IPS DF 6.9 (cell line): Measurements from ENCODE around the gene ZNF385D.
A peak's percentile ranks its signal among the peaks of the same experiment; 100 is the strongest.

ENCODE experiments used
- DNase-seq: peaks from one replicate; pipeline ENCODE4 v3.0.0-alpha.2; 2013; ENCODE audit warnings: low read depth, low spot score
- H3K27ac ChIP-seq: one replicate; pipeline ENCODE4 v1.5.1; 2013; ENCODE audit warnings: low read length, control low read depth
- H3K27me3 ChIP-seq: 2 replicates; pipeline ENCODE4 v1.6.1; 2013; ENCODE audit warnings: mild to moderate bottlenecking, low read length; ENCODE audit not compliant: control insufficient read depth, insufficient read depth
- H3K36me3 ChIP-seq: 2 replicates; pipeline ENCODE4 v1.6.1; 2013; ENCODE audit warnings: low read length; ENCODE audit not compliant: control insufficient read depth, insufficient read depth
- H3K4me1 ChIP-seq: 2 replicates; pipeline ENCODE4 v1.6.1; 2013; ENCODE audit warnings: low read length; ENCODE audit not compliant: control insufficient read depth, insufficient read depth
- H3K4me3 ChIP-seq: 2 replicates; pipeline ENCODE4 v1.5.1; 2013; ENCODE audit warnings: mild to moderate bottlenecking, low read length
- H3K9me3 ChIP-seq: 2 replicates; pipeline ENCODE4 v1.6.1; 2013; ENCODE audit warnings: low read length, inconsistent platforms; ENCODE audit not compliant: control insufficient read depth, insufficient read depth
- WGBS: extraction: QIAGEN DNeasy Blood & Tissue Kit; methylation state at CpG from one replicate; pipeline ENCODE4 v1.1.7; 2013; ENCODE audit warnings: mixed read lengths, missing lambda C conversion rate; ENCODE audit not compliant: insufficient read length, insufficient coverage; 5-methylcytosine and 5-hydroxymethylcytosine counted together

Gene ZNF385D

DNA sequence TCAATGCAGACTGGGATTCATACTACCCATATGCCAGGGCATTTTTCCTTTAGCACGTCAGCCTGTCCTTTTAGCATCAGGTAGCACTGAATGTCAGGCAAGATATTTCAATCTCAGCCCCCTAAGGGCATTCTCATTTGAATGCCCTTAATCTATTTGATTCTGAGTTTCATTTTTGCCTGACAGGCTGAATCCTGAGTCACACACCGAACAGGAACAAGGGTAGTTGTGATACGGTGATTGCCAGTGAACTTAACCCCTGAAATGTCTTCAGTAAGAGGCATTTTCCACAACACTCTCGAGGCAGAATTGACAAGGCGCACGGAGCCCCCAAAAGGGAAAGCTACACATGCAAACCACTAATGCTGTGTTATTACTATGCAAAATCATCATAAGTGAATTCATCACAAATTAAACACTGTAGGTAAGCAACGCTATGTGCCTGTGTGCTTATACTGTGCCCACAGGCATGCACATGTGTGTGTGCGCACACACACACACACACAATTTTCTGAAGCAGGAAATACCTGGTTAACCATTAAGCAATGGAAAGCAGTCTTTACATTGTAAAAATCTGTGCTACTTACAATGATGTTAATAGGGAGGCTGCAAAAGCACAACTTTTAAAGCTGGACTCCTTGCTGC, 130.4 kb downstream of the ZNF385D start:
- no CpG with 5 or more reads among the region's 8 CpGs for WGBS
- Histone ChIP-seq H3K27me3 (no peaks in the 10 kb centered on the region), H3K36me3 (no peaks in the 10 kb centered on the region), H3K4me1 (no peaks in the 10 kb centered on the region), H3K27ac (no peak overlapping the region), H3K9me3 (no peaks in the 10 kb centered on the region), H3K4me3 (no peak overlapping the region)
- DNase-seq: no peak

GRCh38 chr3:21618695-21619094, 132.3 kb downstream of the ZNF385D start:
- H3K27ac ChIP-seq: no peak overlapping the region
- no peak overlapping the region for H3K4me3 ChIP-seq
- no peaks in the 10 kb centered on the region for H3K36me3 ChIP-seq
- H3K4me1 ChIP-seq: no peaks in the 10 kb centered on the region
- H3K9me3 ChIP-seq: no peaks in the 10 kb centered on the region
- H3K27me3 ChIP-seq: no peaks in the 10 kb centered on the region
- no peak for DNase-seq
- WGBS: no CpG with 5 or more reads among the region's 2 CpGs

DNA sequence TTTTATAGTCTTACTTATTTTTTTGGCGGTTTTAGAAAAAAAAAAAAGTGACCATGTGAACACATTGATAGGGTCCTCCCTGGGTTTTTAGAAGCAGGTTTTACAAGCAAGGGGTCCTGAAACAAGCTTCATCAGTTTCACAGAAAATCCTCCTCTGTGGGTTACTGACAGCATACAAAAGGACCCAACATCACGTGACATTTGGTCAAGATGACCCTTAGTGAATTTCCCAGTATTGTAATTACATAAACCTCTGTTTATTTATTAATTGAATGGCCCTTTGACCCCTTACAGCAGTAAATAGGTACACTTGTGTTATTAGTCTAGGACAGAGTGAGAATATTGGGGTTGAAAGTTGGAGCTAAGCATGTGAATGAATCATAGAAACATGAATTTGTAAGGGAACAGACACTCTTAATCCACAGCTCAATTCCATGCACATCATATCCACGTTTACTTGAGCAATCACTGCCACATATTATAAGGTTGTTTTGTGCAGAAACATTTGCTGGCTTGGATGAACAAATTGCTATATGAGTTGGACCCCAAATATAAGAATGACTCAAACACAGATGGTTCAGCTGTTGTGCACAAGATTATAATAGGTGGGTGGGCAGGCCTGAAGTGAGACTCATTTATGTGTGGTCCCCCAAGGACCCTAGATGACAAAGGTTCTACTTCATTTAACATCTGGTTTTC, 137.5 kb downstream of the ZNF385D start:
- no peak overlapping the region for H3K4me3 ChIP-seq
- no CpG with 5 or more reads among the region's 3 CpGs for WGBS
- no peak overlapping the region for H3K27ac ChIP-seq
- H3K36me3 ChIP-seq: no peaks in the 10 kb centered on the region
- no peaks in the 10 kb centered on the region for H3K4me1 ChIP-seq
- H3K27me3 ChIP-seq: no peaks in the 10 kb centered on the region
- H3K9me3 ChIP-seq: no peaks in the 10 kb centered on the region
- DNase-seq: no peak

DNA sequence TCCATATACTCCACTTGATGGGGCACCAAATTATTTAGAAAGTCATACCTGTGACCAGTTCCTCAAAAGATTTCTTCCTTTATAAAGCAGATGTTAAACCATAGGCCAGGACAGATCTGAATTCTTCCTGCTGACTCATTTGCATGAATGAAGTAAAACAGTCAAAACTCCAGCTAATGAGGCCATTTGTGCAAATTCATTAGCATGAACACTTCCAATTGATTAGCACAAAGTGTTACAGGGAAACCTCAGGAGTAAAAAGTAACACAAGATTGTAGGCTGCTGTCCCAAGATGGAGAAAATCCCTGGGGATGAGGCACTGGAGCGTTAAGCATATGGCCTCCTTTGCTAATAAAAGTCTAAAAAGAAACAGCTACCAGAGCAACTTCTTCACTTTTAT, 149.8 kb downstream of the ZNF385D start:
- no peak for DNase-seq
- no CpG with 5 or more reads among the region's 1 CpG for WGBS
- Histone ChIP-seq H3K4me1 (no peaks in the 10 kb centered on the region), H3K4me3 (no peak overlapping the region), H3K9me3 (no peaks in the 10 kb centered on the region), H3K27me3 (no peaks in the 10 kb centered on the region), H3K36me3 (no peaks in the 10 kb centered on the region), H3K27ac (no peak overlapping the region)

DNA sequence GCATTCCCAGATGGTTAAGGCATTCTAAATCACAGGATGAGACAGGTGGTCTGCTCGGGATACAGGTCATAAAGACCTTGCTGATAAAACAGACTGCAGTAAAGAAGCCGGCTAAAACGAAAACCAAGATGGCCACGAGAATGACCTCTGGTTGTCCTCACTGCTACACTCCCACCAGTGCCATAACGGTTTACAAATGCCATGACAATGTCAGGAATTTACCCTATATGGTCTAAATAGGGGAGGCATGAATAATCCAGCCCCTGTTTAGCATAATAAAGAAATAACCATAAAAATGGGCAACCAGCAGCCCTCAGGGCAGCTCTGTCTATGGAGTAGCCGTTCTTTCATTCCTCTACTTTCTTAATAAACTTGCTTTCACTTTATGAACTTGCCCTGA, 151.1 kb downstream of the ZNF385D start:
- DNase-seq: peak; percentile 13
- Histone ChIP-seq H3K4me3 (no peak overlapping the region), H3K4me1 (no peaks in the 10 kb centered on the region), H3K27me3 (no peaks in the 10 kb centered on the region), H3K27ac (no peak overlapping the region), H3K36me3 (no peaks in the 10 kb centered on the region), H3K9me3 (no peaks in the 10 kb centered on the region)
- no CpG with 5 or more reads among the region's 6 CpGs for WGBS

- Histone ChIP-seq H3K4me3 (no peak overlapping the region), H3K9me3 (no peaks in the 10 kb centered on the region), H3K36me3 (no peaks in the 10 kb centered on the region), H3K27me3 (no peaks in the 10 kb centered on the region), H3K4me1 (no peaks in the 10 kb centered on the region), H3K27ac (no peak overlapping the region)
- WGBS: no CpG with 5 or more reads among the region's 4 CpGs
- no peak for DNase-seq
These were observed 158.2 kb downstream of the ZNF385D start for GRCh38 chr3:21592828-21593227.

DNA sequence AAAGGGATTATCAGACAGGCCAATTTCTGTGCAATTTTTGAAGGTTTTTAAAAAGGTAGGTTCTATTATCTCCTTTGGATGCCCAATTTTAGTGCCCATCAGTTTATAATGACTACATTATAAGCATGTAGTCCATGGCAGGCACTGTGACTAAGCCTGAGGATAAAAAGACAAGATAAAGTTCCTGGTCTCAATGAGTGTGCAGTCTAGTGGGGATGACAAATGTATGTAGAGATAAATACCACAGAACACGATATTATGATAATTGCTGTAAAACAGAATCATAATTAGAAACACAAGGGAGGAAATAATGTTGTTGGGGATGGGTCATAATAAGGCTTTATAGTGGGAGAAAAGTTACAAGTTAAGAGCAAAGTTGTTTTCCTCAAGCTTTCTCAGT, 163.1 kb downstream of the ZNF385D start:
- no CpG with 5 or more reads among the region's 1 CpG for WGBS
- Histone ChIP-seq H3K36me3 (no peaks in the 10 kb centered on the region), H3K4me3 (no peak overlapping the region), H3K27ac (no peak overlapping the region), H3K9me3 (no peaks in the 10 kb centered on the region), H3K27me3 (no peaks in the 10 kb centered on the region), H3K4me1 (no peaks in the 10 kb centered on the region)
- DNase-seq: no peak

- no peak for DNase-seq
- Histone ChIP-seq H3K4me3 (no peak overlapping the region), H3K9me3 (no peaks in the 10 kb centered on the region), H3K27ac (no peak overlapping the region), H3K4me1 (no peaks in the 10 kb centered on the region), H3K36me3 (no peaks in the 10 kb centered on the region), H3K27me3 (no peaks in the 10 kb centered on the region)
- WGBS: no CpG with 5 or more reads among the region's 3 CpGs
These were observed 165.7 kb downstream of the ZNF385D start for GRCh38 chr3:21585216-21585740.

- H3K4me1 ChIP-seq: no peaks in the 10 kb centered on the region
These were observed 177.7 kb downstream of the ZNF385D start for GRCh38 chr3:21573291-21573690.

GRCh38 chr3:21564531-21564930, 186.5 kb downstream of the ZNF385D start:
- Histone ChIP-seq H3K36me3 (no peaks in the 10 kb centered on the region), H3K27me3 (no peaks in the 10 kb centered on the region), H3K4me1 (no peaks in the 10 kb centered on the region), H3K9me3 (no peaks in the 10 kb centered on the region), H3K4me3 (no peak overlapping the region), H3K27ac (no peak overlapping the region)
- WGBS: no CpG with 5 or more reads among the region's 3 CpGs
- DNase-seq: no peak

More at GRCh38 chr3:21573291-21573690, 177.7 kb downstream of the ZNF385D start:
- no peak overlapping the region for H3K27ac ChIP-seq
- no peaks in the 10 kb centered on the region for H3K9me3 ChIP-seq
- no peaks in the 10 kb centered on the region for H3K36me3 ChIP-seq
- H3K4me3 ChIP-seq: no peak overlapping the region
- H3K27me3 ChIP-seq: no peaks in the 10 kb centered on the region
- DNase-seq: no peak
- no CpG with 5 or more reads among the region's 2 CpGs for WGBS

DNA sequence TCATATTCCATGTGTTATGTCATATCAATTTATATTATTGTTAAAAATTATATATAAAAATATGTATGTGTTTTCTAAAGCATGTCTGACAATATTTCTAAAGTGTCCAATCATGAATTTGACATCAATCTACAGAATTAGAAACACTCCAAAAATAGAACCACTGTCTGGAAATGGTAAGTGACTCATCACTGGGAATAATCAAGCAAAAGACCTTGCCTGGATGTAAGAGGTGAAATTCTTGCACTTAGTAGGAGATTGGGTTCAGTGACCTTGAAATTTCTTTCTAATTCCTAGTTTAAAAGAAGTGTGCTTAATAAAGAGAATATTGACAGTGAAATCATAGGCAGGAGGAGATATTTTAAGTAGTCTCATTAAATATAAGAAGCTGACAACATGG, 188.8 kb downstream of the ZNF385D start:
- H3K4me3 ChIP-seq: no peak overlapping the region
- no peaks in the 10 kb centered on the region for H3K9me3 ChIP-seq
- H3K36me3 ChIP-seq: no peaks in the 10 kb centered on the region
- no peaks in the 10 kb centered on the region for H3K4me1 ChIP-seq
- no peaks in the 10 kb centered on the region for H3K27me3 ChIP-seq
- DNase-seq: no peak
- H3K27ac ChIP-seq: no peak overlapping the region
